Activated T-helper 17 cell treated with anti-CD3 and anti-CD28 coated beads, Interleukin-2, amount 50 U/mL, for 72 hours (primary cell): ENCODE data around the gene ACTMAP. TPM values are rescaled to one million over a fixed set of nuclear protein-coding genes. Genes with fewer than 3 reads are reported as not detected.

ENCODE experiments used
- ATAC-seq: fragments of 150-1000 bp; cut with Tn5 transposase; replicated peaks from 2 replicates; pipeline ENCODE4 v1.10.0; 2021; ENCODE audit warnings: mild to moderate bottlenecking, moderate library complexity
- H3K27ac Mint-ChIP-seq: one replicate; pipeline ENCODE4 v1.8.0; 2022; ENCODE audit warnings: mixed read lengths
- H3K27me3 Mint-ChIP-seq: one replicate; pipeline ENCODE4 v1.8.0; 2022; ENCODE audit warnings: mixed read lengths
- H3K36me3 Mint-ChIP-seq: one replicate; pipeline ENCODE4 v1.8.0; 2022; ENCODE audit warnings: low read depth, mild to moderate bottlenecking, mixed read lengths
- H3K4me1 Mint-ChIP-seq: one replicate; pipeline ENCODE4 v1.8.0; 2022; ENCODE audit warnings: mixed read lengths
- H3K4me3 Mint-ChIP-seq: one replicate; pipeline ENCODE4 v1.8.0; 2022; ENCODE audit warnings: mild to moderate bottlenecking, mixed read lengths
- H3K9me3 Mint-ChIP-seq: one replicate; pipeline ENCODE4 v1.8.0; 2022; ENCODE audit warnings: mixed read lengths
- total RNA-seq, 2 donors: library from RNA; stranded (reverse); gene quantifications; one replicate each; pipeline ENCODE4 v1.2.3, GENCODE V29; 2022

ACTMAP gene
- total RNA-seq, 2 donors from 2014 or later = 13.0 to 16.6 TPM

DNA sequence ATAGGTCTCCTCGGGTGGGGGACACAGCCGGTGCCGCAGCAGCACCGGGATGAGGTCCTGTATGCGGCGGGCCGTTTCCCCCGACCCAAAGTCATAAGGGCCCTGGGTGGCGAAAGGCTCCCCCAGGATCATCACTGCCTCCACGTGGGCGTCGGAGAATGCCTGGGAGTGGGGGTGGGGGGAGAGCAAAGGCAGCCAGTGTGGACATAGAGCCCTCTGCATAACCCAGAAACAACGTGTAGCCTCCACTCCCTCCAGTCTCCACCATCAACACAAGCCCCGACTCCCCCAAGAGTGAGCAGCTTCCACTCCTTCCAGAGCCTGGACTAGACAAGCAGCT lies 58.1 kb downstream of the ACTMAP start:
- no peak for ATAC-seq
- H3K36me3 Mint-ChIP-seq = peaks cover 6% of the 10 kb centered on the region
- H3K4me3 Mint-ChIP-seq = no peak overlapping the region
- H3K27ac Mint-ChIP-seq = no peak overlapping the region
- no peaks in the 10 kb centered on the region for H3K4me1 Mint-ChIP-seq
- H3K27me3 Mint-ChIP-seq = no peaks in the 10 kb centered on the region
- H3K9me3 Mint-ChIP-seq = no peaks in the 10 kb centered on the region

DNA sequence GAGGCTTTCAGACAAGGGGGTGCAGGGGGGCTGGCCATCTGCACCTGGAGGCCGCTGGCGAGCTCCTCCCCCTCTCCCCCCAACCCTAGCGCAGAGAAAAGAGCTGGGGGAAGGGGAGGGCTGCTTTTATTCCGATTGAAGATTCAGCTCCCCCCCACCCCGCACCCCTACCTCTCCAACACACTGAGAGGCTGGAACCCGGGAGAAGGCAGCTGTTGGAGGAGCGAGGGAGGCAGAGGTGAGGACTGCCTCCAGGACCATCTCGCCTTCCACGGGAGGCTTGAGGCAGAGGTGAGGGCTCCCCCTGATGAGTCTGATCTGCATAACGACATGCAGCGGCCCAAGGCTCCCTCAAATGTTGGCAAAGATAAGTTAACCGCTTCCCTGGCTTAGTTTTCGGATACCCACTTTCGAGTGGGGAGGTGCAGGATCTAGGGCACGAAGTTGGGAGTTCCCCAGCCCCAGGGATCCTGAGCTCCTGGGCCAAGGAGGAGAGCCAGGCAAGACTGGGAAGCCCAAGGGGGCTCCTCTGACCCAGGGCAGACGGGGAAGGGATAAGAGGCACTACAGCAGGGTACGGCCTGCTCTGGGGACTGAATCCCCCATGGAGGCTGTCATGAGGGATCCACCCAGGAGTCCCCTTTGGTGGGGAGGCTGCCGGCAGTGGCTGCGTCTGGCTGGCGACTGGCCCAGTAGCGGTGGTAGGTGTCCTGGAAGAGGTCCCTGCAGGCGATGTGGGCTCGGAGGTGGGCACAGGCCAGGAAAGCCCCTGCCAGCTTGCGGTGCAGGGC lies 58.7 kb downstream of the ACTMAP start:
- Mint-ChIP-seq H3K27ac (no peak overlapping the region), H3K27me3 (no peaks in the 10 kb centered on the region), H3K36me3 (peaks cover 7% of the 10 kb centered on the region), H3K9me3 (no peaks in the 10 kb centered on the region), H3K4me1 (no peaks in the 10 kb centered on the region), H3K4me3 (no peak overlapping the region)
- no peak for ATAC-seq

Other genes starting within 250 kb of the ACTMAP start
- 100 to 1,000 TPM; 113 to 126 TPM for gene SHKBP1, start 173.6 kb downstream of the ACTMAP start, total RNA-seq
- 100 to 1,000 TPM; 117 to 331 TPM for gene LTBP4, start 149.1 kb downstream of the ACTMAP start, total RNA-seq
- 10 to 100 TPM; 16.4 to 37.3 TPM for gene NUMBL, start 59.8 kb downstream of the ACTMAP start, total RNA-seq
- gene COQ8B, start 33.6 kb downstream of the ACTMAP start, total RNA-seq = 10 to 100 TPM; 31.0 to 54.8 TPM
- 10 to 100 TPM in 1 of 2 donors, 1 to 10 TPM in 1; 7.0 to 14.5 TPM for gene ITPKC, start 33.4 kb downstream of the ACTMAP start, total RNA-seq
- gene SNRPA, start 726 bp upstream of the ACTMAP start, total RNA-seq = 100 to 1,000 TPM; 171 to 175 TPM
- gene MIA, start 25.0 kb upstream of the ACTMAP start, total RNA-seq = 1 to 10 TPM in 1 of 2 donors, not detected in 1; 5.7 TPM
- 10 to 100 TPM; 29.0 to 31.3 TPM for gene RAB4B, start 27.8 kb upstream of the ACTMAP start, total RNA-seq
- 10 to 100 TPM; 78.1 to 86.8 TPM for gene EGLN2, start 48.7 kb upstream of the ACTMAP start, total RNA-seq
- not detected for gene CYP2A6, start 100.0 kb upstream of the ACTMAP start, total RNA-seq
- gene CYP2A7, start 131.8 kb upstream of the ACTMAP start, total RNA-seq = not detected
- not detected for gene CYP2B6, start 240.8 kb upstream of the ACTMAP start, total RNA-seq